ENCODE measurements around the gene ADPRH. TPM values are rescaled to one million over a fixed set of nuclear protein-coding genes. Genes with fewer than 3 reads are reported as not detected.

The ADPRH gene
- total and polyA plus RNA-seq, 7 donors = 1.2 to 11.6 (median 7.2) TPM

DNA sequence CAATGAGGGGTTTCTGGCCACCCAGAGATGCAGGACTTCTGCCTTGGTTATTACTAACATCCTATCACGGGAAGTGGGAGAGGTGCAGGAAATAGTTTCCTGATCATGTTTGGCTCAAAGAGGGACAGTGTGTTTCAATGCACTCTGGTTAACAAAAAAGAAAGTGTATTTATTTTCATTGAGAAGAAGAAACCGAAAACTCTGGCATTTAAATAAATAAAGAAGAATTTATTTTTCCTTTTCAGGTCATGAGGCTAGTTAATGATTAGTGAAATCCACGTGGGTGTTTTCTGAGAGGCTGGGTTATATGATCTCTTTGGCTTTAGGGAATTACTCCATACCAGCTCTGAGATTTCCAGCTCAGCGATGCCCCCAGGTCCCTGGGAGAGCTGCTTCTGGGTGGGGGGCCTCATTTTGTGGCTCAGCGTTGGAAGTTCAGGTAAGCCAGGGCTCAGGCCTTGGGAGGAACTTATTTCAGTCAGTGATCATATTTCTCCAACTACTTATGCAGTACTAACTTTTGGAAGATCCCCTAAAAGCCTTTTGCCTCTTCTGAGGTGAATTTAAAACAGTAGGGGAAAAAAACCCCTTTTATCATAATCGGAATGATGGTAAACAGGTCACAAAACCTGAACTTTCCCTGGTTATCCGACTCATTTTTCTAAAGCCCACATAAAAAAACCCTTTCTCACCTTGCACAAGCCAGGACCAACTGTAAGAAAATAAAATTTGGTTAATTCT lies 18.4 kb downstream of the ADPRH start, which contains the start of gene PLA1A:
TSS of gene PLA1A (plus strand) at position 338 of the 741 bp plus-strand sequence. CDS start at position 367, 29 bp downstream.
- Histone ChIP-seq H3K27ac (peak within 1 kb of the TSS in 3 of 4 donors; percentile 4 to 56 (median 7)), H3K4me3 (no peak within 1 kb of the TSS), H3K27me3 (no peaks in the 10 kb centered on the region), H3K36me3 (no peaks in the 10 kb centered on the region), H3K4me1 (peaks cover 0 to 14% (median 2%) of the 10 kb centered on the region in 4 donors), H3K9me3 (no peaks in the 10 kb centered on the region)
- TF ChIP-seq POLR2A (IDR thresholded peaks at IDR 0.05) (no peak), EP300 (IDR thresholded peaks at IDR 0.05) (no peak), POLR2AphosphoS5 (IDR thresholded peaks at IDR 0.05) (no peak)
- TF ChIP-seq, protein P1, sequence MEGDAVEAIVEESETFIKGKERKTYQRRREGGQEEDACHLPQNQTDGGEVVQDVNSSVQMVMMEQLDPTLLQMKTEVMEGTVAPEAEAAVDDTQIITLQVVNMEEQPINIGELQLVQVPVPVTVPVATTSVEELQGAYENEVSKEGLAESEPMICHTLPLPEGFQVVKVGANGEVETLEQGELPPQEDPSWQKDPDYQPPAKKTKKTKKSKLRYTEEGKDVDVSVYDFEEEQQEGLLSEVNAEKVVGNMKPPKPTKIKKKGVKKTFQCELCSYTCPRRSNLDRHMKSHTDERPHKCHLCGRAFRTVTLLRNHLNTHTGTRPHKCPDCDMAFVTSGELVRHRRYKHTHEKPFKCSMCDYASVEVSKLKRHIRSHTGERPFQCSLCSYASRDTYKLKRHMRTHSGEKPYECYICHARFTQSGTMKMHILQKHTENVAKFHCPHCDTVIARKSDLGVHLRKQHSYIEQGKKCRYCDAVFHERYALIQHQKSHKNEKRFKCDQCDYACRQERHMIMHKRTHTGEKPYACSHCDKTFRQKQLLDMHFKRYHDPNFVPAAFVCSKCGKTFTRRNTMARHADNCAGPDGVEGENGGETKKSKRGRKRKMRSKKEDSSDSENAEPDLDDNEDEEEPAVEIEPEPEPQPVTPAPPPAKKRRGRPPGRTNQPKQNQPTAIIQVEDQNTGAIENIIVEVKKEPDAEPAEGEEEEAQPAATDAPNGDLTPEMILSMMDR (IDR thresholded peaks at IDR 0.05) = no peak
- DNase-seq = no peak
- WGBS, 2 donors = 28 to 56% methylated on average over 7 of the region's 7 CpGs
- intact Hi-C loops (cut with DNase I) = no loop called here

DNA sequence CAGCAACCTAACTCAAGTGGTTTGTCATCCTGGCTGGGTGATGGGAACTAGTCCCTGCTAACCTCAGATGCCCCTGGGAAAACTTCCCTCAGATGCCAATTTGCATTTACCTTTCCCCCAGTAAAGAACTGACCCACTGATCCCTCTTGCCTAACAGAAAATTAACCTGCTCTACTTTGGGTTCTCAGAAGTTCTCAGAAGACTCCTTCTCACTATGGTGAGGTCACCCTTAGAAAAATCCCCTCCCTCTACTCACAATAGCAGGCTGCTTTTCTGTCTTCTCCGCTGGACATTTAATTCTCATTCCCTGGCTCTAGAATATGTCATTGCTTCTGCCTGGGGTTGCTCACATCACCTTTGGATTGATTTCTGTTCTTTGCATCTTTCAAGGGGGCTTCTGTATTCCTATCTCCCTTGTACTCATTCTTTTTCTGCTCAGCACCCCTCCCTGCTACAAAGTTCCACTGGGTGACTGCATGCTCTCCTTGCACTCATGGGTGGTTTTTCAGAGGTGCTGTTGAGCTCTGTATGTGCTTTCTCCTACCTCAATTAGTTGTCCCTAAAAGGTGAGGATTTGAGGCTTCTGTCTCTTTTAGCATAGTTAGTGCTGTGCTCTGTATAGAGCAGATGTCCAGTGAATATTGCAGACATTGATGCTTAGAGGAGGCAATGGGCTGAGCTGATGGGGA lies 19.3 kb downstream of the ADPRH start:
- no peak overlapping the region for H3K27ac ChIP-seq
- intact Hi-C loops (cut with DNase I) = no loop called here
- TF ChIP-seq POLR2A (IDR thresholded peaks at IDR 0.05) (no peak), POLR2AphosphoS5 (IDR thresholded peaks at IDR 0.05) (no peak), EP300 (IDR thresholded peaks at IDR 0.05) (no peak)
- TF ChIP-seq, protein P1 (IDR thresholded peaks at IDR 0.05) = no peak

DNA sequence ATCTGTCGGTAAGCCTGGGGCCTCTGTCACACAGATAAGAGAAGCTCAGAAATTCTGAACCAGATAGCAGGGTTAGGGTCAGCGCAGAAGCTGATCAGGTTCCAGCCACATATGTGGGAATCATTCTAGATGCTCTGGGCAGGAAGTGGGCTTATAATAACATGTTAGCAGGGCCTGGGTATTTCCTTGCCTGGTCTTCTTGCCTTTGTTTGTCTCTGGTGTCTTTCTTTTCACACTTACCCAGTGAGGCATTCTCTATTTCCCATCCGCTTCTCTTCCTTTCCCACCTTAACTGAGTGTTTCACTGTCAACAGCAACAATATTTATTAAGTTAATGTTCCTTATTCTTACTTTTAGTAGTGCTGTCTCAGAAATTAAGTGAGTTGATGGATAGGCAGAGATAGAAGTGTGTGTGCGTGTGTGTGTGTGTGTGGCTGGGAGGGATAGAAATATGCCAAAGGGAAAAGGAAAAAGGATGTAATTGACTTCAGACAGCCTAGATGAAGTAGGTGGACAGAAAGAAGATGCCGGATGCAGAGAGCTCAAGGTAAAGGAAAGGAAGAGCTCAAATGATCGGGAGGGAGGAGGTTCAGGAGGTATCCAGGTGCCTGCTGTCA lies 20.4 kb downstream of the ADPRH start:
- H3K27me3 ChIP-seq = no peaks in the 10 kb centered on the region
- WGBS, 2 donors = 94% methylated on average over 6 of the region's 6 CpGs
- TF ChIP-seq, protein P1 (IDR thresholded peaks at IDR 0.05) = no peak
- TF ChIP-seq POLR2A (IDR thresholded peaks at IDR 0.05) (no peak), EP300 (IDR thresholded peaks at IDR 0.05) (no peak), POLR2AphosphoS5 (IDR thresholded peaks at IDR 0.05) (no peak)
- intact Hi-C loops (cut with DNase I) = no loop called here
- H3K9me3 ChIP-seq = no peaks in the 10 kb centered on the region
- H3K36me3 ChIP-seq = no peaks in the 10 kb centered on the region
- H3K27ac ChIP-seq = no peak overlapping the region
- no peak overlapping the region for H3K4me3 ChIP-seq
- no peak for DNase-seq
- H3K4me1 ChIP-seq = peaks cover 0 to 14% (median 2%) of the 10 kb centered on the region in 4 donors

More for the DNA sequence above, 19.3 kb downstream of the ADPRH start:
- no peak overlapping the region for H3K4me3 ChIP-seq
- H3K36me3 ChIP-seq = no peaks in the 10 kb centered on the region
- peaks cover 0 to 14% (median 2%) of the 10 kb centered on the region in 4 donors for H3K4me1 ChIP-seq
- no peak for DNase-seq
- H3K9me3 ChIP-seq = no peaks in the 10 kb centered on the region
- H3K27me3 ChIP-seq = no peaks in the 10 kb centered on the region
- WGBS, 2 donors = 79 to 93% methylated on average over 1 of the region's 1 CpG

DNA sequence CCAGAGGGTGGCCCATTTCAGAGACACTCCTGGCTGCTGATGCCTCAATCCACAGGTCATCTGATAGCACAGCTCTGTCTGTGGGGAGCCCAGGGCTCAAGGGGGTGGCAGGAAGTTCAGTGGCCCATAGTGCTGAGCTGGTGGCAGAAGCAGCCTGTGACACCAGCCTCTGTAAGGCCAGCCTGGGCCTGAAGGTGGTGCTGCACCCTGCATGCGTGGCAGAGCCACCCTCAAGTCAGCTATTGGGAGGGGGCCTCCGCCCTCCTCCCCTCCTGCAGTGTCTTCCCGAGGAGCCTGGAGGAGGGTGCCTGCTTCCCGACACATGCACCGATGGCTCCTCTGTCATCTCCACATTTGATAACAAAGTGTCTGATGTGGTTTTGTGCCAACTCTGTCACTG lies 21.4 kb downstream of the ADPRH start:
- no peaks in the 10 kb centered on the region for H3K27me3 ChIP-seq
- DNase-seq = no peak
- WGBS, 2 donors = 65 to 78% methylated on average over 5 of the region's 5 CpGs
- no peaks in the 10 kb centered on the region for H3K9me3 ChIP-seq
- intact Hi-C loops (cut with DNase I) = no loop called here
- H3K4me1 ChIP-seq = peaks cover 0 to 8% (median 2%) of the 10 kb centered on the region in 4 donors
- no peak overlapping the region for H3K27ac ChIP-seq
- TF ChIP-seq POLR2A (IDR thresholded peaks at IDR 0.05) = no peak
- TF ChIP-seq, protein P1 (IDR thresholded peaks at IDR 0.05) = no peak
- H3K4me3 ChIP-seq = no peak overlapping the region
- no peaks in the 10 kb centered on the region for H3K36me3 ChIP-seq
